Measurements from ENCODE around the gene TNS3.

TNS3 gene

GRCh38 chr7:47314728-47315607 lies 266.9 kb downstream of the TNS3 start:
- DNase-seq: no peak

DNA sequence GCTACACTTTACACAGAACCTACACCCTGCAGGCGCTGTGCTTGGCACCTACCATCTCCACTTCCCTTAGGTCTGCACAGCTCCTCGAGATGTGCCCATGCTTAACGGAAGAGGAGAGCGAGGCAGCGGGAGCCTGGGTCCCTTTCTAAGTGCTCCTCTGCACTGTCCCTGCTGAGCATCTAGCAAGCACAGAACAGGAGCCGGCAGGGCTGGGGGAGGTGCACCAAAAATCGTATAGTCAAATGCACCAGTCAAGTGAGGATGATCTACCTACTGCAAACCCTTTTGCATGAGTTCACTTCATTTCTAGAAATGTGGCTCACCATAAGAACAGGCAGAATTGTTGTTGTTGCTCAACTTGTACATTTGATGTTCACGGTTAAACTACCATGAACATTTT lies 267.7 kb downstream of the TNS3 start:
- no peak for DNase-seq

DNA sequence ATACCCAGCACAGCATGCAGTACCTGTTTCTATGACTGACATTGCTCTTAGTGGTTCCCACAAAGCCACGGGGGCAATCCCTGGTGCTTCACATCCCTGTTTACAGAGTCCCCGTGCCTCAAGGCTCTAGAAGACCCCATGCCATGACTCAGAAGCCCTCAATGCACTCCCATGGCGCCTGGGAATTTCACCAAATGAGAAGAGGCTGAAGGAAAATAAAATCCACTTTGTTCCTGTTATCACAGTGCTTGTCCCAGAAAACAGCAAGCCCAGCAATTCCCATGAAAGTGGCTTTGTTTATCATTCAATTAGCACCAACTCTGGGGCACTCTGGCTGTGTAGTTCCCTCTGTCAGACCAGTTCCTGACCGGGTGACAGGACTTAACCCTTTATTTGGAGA lies 268.3 kb downstream of the TNS3 start:
- DNase-seq: no peak

DNA sequence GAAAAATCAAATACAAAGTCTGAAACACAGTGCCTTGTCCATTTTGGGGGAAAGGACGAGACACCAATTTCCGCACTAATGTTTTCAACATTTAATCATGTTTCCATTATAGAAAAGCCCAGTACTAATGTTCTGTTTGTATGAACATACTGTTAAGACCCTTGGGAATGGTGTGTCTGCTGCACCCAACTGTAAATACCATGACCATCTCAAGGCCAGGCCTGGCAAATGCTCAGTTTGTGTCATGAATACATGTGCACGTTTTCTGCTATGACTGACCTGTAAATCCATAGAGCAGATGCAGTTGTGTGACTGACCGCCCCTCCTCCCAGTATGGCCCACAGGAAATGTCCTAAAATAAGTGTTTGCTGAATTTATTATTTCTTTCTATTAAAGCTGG lies 270.0 kb downstream of the TNS3 start:
- DNase-seq: no peak

DNA sequence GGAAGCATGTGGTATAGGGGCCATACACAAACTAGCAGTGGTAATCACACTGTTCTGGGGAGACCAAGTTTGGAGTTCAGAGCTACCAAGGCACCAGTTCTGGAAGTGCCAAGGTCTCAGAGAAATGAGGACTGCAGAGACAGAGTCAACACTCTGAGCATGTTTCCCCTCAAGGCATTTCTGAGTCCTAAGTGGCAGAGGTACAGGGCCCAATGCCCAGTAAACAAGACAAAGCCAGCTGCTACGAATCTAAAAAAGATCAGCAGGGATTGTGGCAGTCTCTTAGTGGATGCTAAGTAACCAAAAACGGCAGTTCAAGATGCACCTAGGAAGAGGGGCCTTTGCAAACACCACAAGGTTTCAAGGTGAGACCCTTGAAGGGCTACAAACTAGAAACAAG lies 271.9 kb downstream of the TNS3 start:
- DNase-seq: no peak

GRCh38 chr7:47308808-47309207 lies 273.1 kb downstream of the TNS3 start:
- no peak for DNase-seq

- no peak for DNase-seq
Measured at GRCh38 chr7:47307311-47307710, 274.6 kb downstream of the TNS3 start.

DNA sequence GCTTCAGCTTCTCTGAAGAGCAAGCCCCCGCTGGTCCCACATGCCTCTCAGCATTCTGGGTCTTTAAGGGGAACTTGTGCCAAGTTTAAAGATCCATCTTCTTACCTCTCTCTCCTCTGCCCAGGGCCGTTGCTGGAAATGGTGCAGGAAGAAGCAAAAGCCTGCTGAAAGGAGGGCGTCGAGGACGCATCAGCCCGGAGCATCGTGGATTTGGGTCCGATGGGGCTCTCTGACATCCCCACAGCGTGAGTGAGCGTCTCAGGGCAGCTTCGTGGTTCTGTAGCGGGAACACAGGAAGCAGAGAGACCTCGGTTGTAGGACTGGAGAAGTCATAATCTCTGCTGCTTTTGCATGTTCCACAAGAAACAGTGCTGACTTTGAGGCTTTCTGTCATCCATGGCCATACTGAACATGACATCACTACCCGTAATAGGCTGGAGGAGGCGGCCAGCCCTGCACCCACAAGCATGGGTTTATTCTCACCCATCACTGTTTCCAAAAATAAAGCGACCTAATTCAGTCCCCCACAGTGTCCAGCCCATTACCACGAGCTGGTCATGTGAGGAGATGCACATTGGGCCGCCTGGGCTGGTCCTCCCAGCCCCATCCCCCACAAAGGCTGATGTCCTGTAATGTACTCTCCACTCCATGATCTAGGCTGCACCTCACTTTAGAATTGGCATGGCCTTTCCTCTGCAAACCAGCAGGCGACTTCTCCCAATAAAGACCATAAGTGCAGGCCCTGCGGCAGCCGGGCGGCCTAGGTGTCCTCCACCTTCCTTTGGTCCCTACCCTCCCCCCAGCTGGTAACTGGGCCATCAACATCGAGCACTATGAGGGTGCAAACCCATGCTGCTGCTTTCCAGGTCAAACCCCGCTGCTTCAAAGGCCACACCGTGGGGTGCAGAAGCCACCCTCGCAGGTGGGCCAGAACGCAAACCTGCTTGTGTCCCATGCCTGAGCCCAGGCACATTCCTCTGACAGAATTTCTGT lies 276.9 kb downstream of the TNS3 start:
- no peak for DNase-seq

DNA sequence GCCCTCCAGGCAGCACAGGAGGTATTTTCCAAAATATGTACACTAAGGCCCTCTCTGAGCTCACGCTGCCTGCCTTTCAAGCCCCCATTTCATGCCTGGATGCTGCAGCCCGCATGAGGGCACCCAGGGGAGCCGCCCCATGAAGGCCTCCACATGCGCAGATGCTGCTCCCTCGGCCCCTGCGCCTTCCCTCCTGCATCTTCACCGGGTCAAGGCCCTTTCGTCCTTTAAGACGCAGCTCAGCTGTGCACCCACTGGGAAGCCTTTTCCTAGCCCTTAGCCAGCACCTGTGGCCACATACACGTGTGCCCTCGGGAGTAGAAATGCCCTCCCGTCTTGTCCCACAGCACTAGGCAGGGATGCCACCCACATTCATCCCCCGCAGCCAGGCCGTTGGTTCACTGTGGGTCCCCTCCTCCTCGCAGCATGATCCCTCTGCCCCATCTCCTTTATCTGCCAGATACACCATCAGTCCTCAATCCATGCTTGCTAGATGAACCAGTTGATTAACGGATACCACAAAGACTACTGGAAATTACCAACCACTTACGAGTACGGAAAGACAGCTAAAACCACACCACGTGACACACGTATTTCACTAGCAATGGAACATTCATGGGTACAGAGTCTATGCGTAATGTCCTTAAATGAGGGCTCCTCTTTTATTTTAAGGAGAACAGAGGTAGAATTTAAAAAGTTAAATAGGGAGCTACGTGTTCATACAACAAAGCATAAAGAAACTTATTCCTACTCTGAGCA lies 278.0 kb downstream of the TNS3 start:
- DNase-seq: no peak

DNA sequence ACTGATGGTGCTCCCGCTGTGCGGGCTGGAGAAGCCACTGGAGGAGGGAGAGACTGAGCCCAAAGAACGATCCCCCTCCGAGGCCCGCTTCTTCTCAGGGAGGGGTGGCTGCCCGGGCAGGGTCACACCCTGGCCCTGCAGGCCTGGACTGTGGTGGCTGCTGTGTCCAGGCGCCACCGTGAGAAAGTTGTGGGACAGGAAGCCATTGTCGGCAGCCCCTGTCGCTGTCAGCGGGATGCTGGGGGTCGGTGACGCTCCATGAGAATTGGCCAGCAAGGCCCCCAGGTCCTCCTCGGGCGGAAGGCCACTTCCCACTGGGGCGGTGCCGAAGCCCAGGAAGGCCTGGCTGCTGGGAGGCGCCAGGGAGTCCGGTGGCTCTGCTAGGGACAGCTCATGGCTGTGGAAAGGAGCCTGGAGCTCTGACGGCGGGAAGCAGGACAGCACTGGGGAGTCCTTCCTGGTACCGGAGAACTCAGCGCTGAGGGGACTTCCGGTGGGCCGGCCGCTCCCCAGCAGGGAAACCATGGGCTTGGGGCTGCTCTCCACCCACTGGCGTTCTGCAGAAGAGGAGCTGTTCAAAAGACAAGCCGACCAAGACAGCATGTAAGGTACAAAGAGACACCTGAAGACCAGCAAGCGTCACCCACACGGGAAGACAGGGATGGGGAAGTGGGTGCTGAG lies 278.8 kb downstream of the TNS3 start:
- DNase-seq: no peak

DNA sequence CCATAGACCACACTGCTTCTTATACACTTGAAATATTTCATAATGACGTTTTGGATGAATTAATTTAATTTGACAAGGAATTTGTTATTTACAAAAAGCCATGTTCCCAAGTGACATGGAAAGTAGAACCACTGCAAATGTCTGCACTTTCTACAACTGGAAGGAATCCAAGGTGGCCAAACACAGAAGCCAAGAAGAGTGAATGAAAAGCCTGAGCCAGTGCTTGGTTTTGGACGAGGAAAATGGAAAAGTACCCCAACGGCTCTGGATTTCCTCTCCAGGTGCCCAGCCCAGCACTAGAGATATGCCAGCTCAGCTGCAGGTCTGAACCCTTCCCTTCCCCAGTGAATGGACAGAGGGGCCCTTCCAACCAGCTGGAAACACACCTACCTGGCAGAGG lies 279.4 kb downstream of the TNS3 start:
- no peak for DNase-seq

DNA sequence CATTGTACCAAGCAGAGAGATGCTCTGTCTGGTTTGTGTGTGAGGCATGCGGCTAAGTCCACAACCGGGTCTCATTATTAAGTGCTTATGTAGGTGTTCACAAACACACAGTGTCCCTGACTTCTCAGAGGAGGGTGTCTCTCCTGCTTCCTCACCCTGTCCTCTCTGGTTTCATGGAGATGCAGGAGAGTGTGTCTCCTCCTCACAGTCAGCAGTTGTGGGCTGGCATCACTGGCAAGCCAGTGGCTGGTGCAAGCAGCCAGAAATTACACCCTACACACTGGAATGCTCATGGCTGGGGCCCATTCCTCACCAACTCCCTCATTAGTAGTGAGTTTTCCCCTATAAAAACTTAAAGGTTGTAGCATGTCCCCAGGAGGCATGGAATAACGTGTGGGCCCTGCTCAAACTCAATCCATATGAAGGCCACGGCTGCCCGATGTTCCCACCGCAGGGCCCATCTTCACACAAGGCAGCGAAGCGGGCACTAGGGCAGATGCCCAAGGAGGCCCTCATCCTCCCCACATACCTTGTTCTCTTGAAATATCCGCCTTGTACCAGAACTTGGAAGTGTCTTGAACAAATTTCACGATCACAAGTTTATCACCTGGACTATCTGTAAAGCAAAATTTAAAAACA lies 280.1 kb downstream of the TNS3 start:
- no peak for DNase-seq

- DNase-seq: no peak
Measured at GRCh38 chr7:47301105-47301477, 280.8 kb downstream of the TNS3 start.

DNA sequence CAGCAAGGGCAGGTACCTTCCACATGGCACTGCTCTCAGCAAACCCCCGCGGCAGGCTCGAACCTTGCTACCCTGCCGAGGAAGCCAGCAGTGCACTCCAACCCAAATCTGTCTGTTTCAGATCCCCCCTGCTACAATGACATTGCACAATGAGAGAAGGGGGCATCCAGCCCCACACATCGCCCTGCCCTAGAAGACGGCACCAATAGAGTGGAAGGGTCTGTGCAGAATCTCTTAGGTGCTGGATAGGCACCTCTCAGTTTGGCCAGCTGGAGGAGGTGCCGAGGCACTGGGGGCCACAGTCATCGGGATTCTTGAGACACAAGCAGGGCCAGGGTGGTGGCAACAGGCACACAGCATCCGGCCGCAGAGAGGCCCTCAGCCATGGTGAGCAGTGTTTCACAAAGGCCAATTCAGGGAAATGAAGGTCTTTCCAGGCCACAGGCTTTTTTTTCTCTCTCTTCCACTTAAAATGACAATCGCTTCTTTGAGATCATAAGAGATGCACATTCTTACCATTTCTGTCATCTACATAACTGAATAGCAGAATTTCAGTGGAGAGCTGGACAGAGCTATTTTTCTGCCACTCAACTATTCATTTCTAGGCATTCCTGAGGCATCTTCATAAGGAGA lies 281.3 kb downstream of the TNS3 start:
- DNase-seq: no peak

GRCh38 chr7:47299496-47299895 lies 282.4 kb downstream of the TNS3 start:
- DNase-seq: no peak

DNA sequence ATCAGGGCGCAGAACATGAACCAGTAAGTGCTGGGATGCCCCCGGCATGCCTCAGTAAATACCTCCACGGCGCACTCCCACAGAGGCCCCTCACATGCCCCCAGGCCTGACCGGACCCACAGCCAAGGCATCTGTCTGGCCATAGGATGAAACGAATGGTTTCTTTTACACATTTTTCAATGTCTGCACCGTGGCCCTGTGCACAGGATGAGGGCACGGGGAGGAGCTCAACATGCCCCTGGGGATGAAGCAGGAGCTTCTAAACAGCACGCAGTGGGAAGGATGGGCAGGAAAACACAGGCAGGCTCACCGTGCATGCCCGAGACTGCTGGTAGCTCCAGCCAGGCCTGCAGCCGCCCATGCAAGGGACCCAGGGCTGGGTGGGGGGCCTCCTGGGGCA lies 283.3 kb downstream of the TNS3 start:
- no peak for DNase-seq

DNA sequence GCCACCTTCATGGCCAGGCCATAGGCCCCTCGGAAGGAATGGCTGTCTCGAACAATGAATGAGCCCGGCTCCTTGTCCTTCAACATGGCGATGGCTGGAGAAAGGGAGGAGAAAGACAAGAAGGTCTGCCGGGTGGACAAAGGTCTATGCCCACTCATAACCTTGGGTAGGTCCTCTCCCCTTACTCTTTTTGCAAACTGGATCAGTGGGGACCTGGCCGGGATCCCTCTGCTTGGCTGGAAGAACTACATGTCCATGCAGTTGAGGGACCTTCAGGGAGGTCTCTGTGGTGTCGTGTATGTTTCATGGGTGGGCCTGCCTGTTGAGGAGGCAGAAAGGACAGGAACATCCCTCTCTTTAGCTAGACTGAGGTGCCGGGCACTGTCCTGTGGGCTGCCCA lies 284.8 kb downstream of the TNS3 start:
- no peak for DNase-seq

GRCh38 chr7:47295606-47296005 lies 286.3 kb downstream of the TNS3 start:
- DNase-seq: no peak

DNA sequence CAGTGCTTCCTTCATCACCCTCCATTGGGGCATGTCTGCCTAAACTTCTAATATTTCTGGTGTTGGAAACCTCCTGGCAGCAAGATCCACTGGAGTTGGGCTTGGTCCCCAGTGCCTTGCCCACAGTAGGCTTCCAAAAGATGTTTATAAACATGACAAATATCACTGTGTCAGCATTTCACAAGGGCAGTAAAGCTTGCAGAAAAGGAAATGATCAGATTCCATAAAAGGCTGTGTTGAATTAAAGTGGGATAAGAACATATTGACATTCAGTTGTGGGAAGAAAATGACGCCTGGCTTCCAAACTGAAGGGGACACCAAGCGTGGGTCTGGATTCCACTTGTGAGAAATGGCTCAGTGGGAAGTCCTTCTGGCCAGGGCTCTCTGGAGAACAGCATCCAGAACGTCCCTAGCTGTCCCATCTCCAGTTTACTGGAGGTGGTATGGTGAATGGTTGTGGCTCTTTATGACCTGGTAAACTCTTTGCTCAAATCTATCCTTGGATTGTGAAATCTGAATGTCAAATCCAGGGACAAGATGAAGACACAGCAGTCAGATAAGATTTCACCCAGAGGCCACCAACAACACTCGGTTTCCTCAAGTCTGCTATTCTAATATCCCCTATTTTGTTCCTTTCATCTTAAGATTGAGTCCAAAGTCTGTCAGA lies 287.2 kb downstream of the TNS3 start:
- DNase-seq: no peak

DNA sequence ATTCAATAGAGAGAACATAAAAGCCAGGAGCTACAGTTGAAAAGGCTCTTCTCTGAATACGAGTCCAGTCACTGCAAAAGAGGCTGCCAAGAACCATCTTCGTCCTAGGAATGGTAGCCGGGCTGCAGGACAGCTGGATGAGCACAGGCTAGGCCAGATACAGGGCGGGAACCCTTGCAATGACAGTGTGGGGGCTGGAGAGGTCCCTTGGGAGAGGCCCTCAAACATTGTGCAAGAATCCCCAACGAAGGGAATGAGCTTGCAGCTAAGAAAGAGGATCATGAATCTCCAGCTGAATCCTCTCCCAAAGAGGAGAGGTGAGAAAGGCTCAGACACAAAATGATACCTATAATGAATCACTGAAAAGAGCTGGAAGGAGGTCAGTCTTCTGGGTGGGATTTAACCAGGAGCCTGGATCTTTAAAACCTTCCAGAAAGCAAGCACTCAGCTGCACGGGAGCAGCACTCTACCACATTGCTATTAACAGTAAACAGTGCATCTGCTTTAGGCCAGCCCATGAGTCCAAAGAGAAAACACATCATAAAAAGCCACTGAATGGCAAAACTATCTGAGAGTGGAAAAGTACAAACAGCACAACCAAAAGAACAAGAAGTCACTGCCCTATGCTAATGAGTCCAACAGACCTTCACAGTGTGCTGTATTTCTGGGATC lies 287.9 kb downstream of the TNS3 start:
- DNase-seq: no peak

All from DMS79 (cell line).